Fibroblast of peridontal ligament (primary cell): ENCODE results near the gene SLC11A2.
A peak's percentile ranks its signal among the peaks of the same experiment; 100 is the strongest.
"Not testable (repeated sequence)": the region's sequence is repeated elsewhere in the genome, so short reads cannot be mapped to it uniquely, and the experiment has no call there.

Experiments used
- DNase-seq: peaks from one replicate; pipeline ENCODE4 v3.0.0-alpha.2; 2010; ENCODE audit errors: extremely low read depth

The SLC11A2 gene

GRCh38 chr12:50990791-50991190, 35.4 kb downstream of the SLC11A2 start:
- DNase-seq = no peak

- no peak for DNase-seq
These were observed 35.9 kb downstream of the SLC11A2 start for GRCh38 chr12:50990147-50990727.

GRCh38 chr12:50988871-50989270, 37.3 kb downstream of the SLC11A2 start:
- DNase-seq = no peak

GRCh38 chr12:50988051-50988450, 38.1 kb downstream of the SLC11A2 start:
- DNase-seq = peak; percentile 51

- peak; percentile 79 for DNase-seq
These were observed 39.0 kb downstream of the SLC11A2 start for GRCh38 chr12:50986966-50987737.

GRCh38 chr12:50985322-50985721, 40.9 kb downstream of the SLC11A2 start:
- DNase-seq = peak; percentile 89

GRCh38 chr12:50984586-50985298, 41.4 kb downstream of the SLC11A2 start:
- no peak for DNase-seq

- no peak for DNase-seq
These were observed 44.6 kb downstream of the SLC11A2 start for GRCh38 chr12:50981319-50982239.

- DNase-seq = no peak
These were observed 45.6 kb downstream of the SLC11A2 start for GRCh38 chr12:50980545-50980944.

GRCh38 chr12:50979369-50980052, 46.7 kb downstream of the SLC11A2 start:
- no peak for DNase-seq

- DNase-seq = peak; percentile 82
These were observed 54.2 kb downstream of the SLC11A2 start for GRCh38 chr12:50971946-50972345.

- DNase-seq = no peak
These were observed 61.8 kb downstream of the SLC11A2 start for GRCh38 chr12:50964432-50964831.

GRCh38 chr12:50961708-50962107, 64.5 kb downstream of the SLC11A2 start:
- DNase-seq = peak; percentile 51

- peak; percentile 35 for DNase-seq
These were observed 66.1 kb downstream of the SLC11A2 start for GRCh38 chr12:50960130-50960529.

GRCh38 chr12:50955697-50956096, 70.5 kb downstream of the SLC11A2 start:
- no peak for DNase-seq

GRCh38 chr12:50955288-50955687, 70.9 kb downstream of the SLC11A2 start:
- no peak for DNase-seq

- not testable (repeated sequence) for DNase-seq
These were observed 71.4 kb downstream of the SLC11A2 start for GRCh38 chr12:50954789-50955188.

- no peak for DNase-seq
These were observed 73.1 kb downstream of the SLC11A2 start for GRCh38 chr12:50953047-50953446.

- no peak for DNase-seq
These were observed 73.7 kb downstream of the SLC11A2 start, which contains the start of gene HIGD1C for GRCh38 chr12:50952510-50952909. Gene HIGD1C (plus strand): TSS chr12:50952544. CDS start chr12:50953999, 1,455 bp downstream.

- DNase-seq = no peak
These were observed 75.1 kb downstream of the SLC11A2 start for GRCh38 chr12:50951112-50951511.

GRCh38 chr12:50949801-50950302, 76.3 kb downstream of the SLC11A2 start:
- no peak for DNase-seq
